GM10847 (cell line): Measurements from ENCODE around the gene NECAB3.

Experiments
- POLR2A ChIP-seq: IDR thresholded peaks from 2 replicates; pipeline ENCODE4 v1.6.1; 2011; ENCODE audit not compliant: insufficient read length; ENCODE audit errors: extremely low read depth

Gene NECAB3

DNA sequence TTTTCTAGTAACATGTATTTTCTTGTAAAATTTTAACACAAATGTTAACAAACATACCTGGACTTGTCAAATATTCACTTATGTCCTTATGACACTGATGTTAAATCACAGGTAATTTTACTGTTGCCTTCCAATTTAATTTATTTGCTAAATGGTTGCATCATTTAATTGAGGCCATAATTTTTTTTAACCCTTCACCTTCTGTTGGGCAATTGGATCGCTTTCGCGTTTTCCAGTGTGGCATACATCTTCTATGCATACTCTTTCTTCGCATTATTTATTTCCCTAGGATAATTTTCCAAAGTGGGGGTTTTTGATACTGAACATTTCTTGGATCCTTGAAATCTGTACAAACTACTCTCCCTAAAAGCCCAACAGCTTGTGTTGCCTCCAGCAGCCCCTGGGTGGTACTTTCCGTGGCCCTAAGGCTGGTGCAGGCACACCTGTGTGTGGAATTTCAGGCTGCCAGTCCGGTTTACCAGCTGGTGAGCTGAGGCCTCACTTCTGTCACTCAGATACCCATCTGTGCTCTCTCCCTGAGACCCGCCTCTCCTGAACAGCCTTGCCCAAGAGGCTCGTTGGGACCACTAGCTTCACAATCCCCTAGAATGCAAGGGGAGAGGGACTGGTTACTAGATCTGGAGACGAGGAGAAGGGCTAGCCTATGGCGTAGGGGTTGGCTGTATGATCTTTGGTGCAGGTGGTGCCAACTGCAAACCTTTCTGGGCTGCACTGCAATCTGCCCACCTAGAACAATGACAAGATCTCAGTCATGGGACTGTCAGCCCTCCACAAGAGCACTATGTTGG, 23.3 kb downstream of the NECAB3 start:
- TF ChIP-seq POLR2A = no peak

DNA sequence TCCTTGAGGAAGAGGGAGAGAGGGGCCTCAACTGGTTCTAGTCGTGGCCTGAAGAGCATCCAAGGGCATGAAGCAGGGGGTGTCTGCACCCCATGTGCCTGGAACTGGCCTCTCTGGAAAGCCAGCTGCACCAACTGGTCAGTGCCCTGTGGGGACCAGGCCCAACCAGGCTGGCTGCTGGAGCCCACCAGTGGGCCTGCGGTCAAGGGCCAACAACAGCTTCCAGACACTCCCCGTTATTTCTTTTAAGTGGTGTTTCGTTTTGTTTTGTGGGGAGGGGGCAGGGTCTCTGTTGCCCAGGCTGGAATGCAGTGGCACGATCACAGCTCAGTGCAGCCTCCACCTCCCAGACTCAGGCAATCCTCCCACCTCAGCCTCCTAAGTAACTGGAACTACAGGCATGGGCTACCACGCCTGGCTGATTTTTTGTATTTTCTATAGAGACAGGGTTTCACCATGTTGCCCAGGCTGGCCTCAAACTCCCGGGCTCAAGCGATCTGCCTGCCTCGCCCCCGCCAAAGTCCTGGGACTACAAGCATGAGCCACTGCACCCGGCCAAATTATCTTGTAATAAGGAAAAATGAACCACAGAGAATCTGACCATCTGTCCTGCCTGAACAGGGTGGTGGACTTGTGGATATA, 24.0 kb downstream of the NECAB3 start:
- no peak for TF ChIP-seq POLR2A

DNA sequence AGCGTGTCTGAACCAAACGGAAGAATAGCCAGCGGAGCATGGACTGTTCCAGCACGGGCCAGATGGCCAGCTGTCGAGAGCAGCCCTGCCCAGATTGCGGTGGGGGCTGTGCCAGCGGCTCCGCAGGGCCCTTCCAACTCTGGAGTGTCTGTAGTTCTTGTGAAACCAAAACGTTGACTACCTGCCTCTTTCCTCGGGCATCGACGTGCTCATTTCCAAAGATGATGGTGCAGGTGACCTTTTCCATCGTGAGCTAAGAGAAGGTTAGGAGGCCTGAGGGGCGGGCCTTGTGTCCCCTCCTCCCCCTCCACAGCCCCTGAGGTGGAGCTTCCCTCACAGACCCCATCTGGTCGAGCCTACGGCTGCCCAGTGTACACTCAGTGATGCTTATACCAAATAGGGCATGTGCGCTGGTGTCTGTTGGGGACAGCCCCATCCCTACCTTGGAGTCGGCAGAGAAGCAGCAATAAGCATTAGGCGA, 25.0 kb downstream of the NECAB3 start:
- TF ChIP-seq POLR2A = no peak

DNA sequence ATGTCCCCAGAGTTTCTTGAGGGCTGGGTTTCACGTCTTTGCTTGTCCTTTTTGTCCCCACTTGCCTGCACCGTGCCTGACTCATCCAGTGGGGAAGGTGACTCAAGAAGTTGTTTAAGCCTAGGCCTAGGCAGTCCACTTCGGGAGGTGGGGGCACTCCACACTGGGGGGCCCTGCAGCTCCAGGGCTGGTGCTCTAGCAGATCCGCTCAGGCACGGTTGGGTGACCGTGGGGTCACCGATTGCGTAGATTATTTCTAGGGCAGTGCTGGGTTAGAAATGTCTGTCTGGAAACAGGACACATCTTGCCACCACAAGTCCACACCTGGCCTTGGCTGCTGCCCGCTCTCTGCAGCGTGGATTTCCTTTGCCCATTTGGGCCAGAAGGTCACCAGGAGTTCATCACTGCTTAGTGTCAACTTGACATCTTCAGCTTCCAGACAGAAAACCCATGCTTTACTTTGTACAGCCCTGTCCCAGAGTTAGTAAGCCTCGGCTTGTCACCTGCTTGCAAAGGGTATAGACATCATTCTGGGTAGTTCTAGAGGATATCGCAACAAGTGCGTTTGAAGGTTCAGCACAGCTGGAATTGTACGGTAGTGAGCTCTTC, 25.7 kb downstream of the NECAB3 start:
- TF ChIP-seq POLR2A = no peak

DNA sequence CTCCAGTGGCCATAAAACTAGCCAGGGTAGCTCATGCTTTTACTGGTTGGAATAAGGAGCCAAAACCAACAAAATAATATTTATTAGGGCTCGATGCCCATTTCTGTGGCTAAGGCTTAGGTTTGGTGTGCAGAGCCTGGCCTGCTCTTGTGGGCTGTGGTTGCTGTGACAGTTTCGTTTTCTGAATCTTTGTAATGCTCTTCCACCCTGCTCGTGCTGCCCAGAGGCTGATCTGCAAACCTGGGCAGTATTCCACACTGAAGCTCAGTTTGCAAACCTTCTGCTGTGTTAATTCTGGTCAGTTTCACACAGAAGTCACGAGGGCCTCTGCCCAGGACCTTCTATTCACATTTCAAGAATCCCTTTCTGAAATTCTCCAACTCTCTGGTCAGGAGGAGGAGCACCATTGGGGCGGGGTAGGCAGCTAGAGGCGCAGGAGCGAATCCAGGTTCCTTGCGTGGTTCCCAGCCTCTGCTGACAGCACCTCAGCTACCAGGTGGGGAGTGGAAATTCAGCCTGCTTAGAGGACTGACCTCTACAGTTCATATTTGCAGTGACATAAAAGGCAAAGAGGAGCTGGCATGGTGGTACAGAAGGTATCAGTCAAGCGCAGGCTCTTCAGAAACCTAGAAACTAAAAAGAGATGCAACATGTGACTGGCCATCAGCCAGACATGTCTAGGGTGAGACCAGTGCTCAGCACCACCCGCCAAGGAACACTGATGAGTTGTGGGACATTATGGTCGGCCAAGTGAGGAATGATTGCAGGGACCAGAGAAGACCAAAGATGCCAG, 26.4 kb downstream of the NECAB3 start:
- no peak for TF ChIP-seq POLR2A

DNA sequence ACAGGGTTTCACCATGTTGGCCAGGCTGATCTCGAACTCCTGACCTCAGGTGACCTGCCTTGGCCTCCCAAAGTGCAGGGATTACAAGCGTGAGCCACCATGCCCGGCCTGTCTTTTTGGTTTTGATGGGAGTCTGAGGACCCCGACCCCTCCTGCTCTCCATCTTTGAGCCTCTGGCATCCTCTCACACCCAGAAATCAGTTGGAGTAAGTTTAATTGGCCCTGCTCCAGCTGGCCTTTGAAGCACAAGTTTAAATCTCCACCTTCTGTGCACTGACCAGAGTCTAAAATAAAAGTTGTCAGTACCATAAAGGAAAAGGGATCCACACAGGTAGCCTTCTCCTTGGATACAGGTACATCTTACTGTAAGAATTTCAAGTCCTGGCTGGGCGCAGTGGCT, 28.0 kb downstream of the NECAB3 start:
- TF ChIP-seq POLR2A = no peak

DNA sequence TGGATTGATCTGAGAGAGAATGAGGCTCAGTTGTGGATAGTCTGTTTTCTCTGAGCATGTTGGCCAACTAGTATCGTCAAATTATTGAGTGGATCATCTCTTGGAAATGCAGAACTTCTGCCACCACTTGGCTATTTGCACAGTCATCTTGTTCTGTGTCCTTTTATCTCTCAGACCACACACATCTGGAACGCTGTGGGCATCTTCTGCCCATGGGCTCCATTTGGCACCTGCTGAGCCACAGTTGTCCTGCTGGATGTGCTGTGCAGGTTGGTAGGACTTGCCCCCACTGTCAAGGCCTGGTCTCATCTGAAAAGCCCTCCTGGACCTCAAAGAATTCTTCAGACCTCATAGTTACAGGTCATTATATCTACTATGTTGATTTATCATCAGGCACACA, 28.8 kb downstream of the NECAB3 start:
- TF ChIP-seq POLR2A = no peak

DNA sequence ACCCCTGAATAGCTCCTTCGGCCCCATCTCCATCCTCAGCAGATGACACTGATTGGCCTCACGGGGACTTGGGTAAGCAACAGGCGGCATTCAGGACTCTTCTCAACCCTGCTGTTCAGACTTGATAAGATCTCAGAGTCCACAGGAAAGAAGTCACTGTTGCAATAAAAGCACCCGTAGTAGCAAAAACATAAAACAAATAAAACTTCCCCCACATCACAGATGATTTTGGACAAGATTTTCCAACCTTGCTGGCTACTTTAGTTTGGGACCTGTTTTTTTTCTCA, 29.2 kb downstream of the NECAB3 start:
- no peak for TF ChIP-seq POLR2A

DNA sequence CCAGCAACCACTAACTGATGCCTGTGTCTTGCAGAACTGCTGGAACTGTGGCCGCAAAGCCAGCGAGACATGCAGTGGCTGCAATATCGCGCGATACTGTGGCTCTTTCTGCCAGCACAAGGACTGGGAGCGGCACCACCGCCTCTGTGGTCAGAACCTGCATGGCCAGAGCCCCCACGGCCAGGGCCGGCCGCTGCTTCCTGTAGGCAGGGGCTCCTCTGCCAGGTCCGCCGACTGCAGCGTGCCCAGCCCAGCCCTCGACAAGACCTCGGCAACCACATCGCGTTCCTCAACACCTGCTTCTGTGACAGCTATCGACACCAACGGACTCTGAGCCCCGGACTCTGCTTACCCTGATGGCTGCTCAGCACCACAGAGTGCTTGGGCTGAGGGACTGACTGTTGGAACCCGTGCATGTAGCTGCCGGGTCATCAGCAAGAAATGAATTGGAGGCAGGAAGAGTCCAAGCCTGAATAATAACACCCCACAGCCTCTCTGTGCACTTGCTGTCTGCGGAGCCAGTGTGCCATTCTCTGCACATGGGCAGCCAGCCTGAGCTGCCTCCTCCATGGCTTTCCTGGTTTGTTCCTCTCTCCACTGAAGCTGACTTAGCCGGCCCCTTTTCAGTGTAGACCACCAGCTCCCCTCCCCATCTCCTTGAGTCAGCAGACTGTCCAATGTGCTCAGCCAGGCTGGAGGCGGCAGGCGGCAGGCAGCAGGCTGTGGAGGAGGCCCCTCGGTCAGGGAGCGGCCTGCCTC, 29.7 kb downstream of the NECAB3 start:
- no peak for TF ChIP-seq POLR2A

DNA sequence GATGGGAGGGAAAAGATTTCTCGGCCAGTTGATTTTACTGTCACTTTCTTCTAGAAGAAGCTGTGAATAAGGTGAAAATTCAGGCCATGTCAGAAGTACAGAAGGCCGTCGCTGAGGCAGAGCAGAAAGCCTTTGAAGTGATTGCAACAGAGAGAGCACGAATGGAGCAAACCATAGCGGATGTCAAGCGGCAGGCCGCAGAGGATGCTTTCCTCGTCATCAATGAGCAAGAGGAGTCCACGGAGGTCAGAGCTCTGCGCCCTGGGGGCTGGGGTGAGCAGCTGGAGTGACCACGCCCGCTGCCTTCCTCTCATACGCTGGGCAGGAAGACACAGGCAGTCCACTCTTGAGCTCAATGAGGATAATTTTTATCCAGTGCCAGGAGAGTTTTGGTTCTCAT, 33.9 kb downstream of the NECAB3 start:
- no peak for TF ChIP-seq POLR2A

DNA sequence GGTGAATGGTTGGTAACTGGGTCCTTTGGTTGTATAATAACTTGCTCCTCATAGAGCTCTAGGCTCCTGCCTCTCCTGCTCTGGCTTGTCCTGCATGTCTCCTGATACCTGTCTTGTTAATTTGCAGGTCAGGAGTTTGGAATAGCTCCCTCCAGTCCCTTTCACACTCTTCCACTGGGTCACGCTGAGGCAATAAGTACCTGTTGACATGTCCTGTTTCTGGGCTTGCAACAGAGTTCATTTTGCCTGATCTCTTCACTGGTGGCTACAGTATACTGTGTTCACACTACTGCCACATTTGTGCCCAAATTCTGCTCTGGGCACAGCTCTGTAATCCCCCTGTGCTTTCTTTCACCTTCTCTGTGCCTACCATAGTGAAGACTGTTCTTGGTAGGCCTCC, 37.5 kb downstream of the NECAB3 start:
- no peak for TF ChIP-seq POLR2A

DNA sequence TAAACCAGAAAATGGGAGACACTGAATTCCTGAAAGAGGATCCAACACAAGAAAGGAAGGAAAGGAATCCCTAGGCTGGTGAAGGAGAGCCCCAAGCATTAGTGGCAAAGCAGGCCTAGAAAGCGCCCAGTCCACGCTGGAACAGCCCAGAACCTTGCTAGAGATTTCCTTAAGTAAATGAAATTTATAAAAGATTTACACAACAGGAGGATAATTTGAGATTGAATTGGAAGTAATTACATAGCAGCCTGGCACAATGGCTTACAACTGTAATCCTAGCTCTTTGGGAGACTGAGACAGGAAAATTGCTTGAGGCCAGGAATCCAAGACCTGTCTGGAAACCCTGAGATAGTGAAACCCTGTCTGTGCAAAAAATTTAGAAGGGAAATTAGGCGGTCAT, 38.9 kb downstream of the NECAB3 start:
- TF ChIP-seq POLR2A = no peak

DNA sequence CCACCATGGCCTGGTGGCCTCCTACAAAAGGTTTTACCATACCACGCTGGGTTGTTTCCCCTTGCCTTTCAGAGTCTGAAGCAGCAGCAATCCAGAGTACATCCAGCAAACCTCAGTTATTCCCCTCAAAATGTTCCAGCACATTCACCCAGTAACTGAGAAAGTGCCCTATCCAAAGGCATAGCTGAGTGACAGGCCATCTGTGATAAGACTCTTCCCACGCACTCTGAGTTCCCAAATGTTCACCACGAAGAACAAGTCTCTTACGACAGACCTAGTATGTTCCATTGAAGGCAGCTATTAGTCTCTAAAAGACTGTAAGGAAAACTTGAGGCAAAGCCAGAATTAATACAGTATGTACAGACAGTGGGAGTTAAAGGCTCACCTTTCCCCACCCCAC, 43.7 kb downstream of the NECAB3 start:
- no peak for TF ChIP-seq POLR2A

DNA sequence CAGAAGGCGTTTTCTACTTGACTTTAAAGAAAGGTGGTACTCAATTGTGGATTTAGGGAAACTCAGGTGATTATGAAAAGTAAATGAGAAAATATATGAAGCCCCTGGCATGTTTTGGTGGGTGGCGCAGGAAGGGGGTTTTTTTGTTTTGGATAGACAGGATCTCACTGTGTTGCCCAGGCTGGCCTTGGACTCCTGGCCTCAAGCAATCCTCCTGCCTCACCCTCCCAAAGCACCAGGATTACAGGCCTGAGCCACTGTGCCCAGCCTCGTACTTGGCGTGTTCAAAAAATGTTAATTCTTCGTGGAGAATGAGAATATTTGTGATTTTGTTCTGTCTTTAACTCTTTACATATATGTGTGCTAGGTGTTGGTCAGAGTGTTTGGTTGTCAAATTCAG, 44.2 kb downstream of the NECAB3 start:
- TF ChIP-seq POLR2A = no peak

DNA sequence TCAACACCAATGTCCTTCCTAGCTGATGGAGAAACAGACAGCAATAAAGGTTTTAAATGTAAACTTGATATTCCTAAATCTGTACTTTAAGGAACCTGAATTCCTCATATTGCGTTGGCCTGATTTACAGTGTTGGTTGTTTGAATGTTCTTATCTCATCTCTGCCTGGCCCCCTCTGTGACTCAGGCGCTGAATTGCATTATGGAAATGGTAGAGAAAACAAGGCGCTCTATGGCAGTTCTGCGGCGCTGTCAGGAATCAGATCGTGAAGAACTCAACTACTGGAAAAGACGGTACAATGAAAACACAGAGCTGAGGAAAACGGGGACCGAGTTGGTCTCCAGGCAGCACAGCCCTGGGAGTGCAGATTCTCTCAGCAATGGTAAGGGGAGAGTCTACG, 44.7 kb downstream of the NECAB3 start:
- TF ChIP-seq POLR2A = no peak

DNA sequence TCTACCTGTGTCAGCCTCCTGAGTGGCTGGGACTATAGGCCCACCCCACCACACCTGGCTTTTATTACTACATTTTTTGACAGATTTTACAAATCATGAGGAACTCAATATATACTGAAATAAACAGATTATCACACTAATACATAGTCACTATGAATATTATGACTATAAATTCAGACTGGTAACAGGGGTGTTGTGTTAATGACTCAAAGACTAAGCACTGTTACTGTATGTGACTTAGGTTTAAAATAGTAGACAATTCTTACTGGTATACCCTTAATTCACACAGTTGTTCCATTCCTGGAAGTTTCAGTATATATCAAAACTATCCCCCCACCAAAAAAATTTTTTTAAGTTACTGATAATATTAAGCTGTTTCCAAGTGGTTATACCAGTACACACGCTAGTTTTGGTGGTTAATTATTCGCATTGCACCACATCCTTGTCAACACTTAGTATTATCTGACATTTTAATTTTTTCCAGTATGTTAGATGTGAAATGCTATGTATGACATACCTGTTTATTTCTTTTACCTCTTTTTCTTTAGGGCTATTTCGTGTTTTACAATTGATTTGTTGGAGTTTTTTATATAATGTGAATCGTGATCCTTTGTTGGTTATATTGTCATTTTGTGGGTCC, 46.5 kb downstream of the NECAB3 start:
- TF ChIP-seq POLR2A = no peak
